BLaER1 (cell line): Measurements from ENCODE around the gene TMEM151A.

ENCODE experiments used
- H3K27ac ChIP-seq: shearing (Covaris generic); formaldehyde crosslinking; 2 replicates; pipeline ENCODE4 v1.8.1; 2022
- H3K27me3 ChIP-seq: shearing (Covaris generic); formaldehyde crosslinking; 2 replicates; pipeline ENCODE4 v1.8.1; 2022
- H3K36me3 ChIP-seq: shearing (Covaris generic); formaldehyde crosslinking; 2 replicates; pipeline ENCODE4 v1.8.1; 2022
- H3K4me1 ChIP-seq: shearing (Covaris generic); formaldehyde crosslinking; 2 replicates; pipeline ENCODE4 v1.8.1; 2022
- H3K4me2 ChIP-seq: shearing (Covaris generic); formaldehyde crosslinking; 2 replicates; pipeline ENCODE4 v1.8.1; 2022
- H3K4me3 ChIP-seq: shearing (Covaris generic); formaldehyde crosslinking; 2 replicates; pipeline ENCODE4 v1.8.1; 2022
- H3K9ac ChIP-seq: shearing (Covaris generic); formaldehyde crosslinking; 2 replicates; pipeline ENCODE4 v1.8.1; 2022
- H3K9me3 ChIP-seq: shearing (Covaris generic); formaldehyde crosslinking; 2 replicates; pipeline ENCODE4 v1.8.1; 2022
- H4K20me1 ChIP-seq: shearing (Covaris generic); formaldehyde crosslinking; 2 replicates; pipeline ENCODE4 v1.8.1; 2022
- Cebpa-rat ChIP-seq: shearing (Covaris generic); IDR thresholded peaks from 2 replicates; pipeline ENCODE4 v1.8.1; 2022

TMEM151A gene

DNA sequence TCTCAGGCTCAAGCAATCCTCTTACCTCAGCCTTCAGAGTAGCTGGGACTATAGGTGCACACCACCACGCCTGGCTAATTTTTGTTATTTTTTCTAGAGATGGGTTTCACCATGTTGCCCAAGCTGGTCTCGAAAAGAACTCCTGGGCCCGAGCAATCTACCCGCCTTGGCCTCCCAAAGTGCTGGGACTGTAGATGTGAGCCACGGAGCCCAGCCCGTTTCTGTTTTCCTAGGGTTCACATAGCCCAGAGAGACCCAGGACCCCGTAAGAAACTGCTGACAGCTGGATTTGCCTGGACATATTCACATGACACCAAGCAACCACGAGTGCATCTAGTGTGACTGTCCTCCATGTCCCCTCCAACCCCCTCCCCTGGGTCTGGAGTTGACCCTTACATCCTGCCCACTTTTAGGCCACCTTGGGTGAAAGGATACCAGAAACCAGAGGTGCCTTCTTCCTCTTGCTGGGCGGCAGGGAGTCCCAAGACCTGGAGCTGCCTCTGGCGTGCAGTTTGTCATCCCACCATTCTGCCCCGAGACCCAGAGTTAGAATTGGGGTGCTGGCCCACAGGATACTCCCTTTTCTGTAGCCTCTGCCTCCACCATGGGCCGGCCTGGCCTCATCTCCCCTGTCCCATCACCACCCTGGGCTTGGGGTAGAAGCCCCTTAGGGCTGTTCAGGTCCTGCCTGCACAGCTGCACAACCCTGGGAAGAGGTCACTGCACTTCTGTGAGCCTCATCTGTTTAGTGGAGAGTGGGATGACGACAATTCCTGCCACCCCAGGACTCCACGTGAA is 48.2 kb downstream of the TMEM151A start:
- Histone ChIP-seq H3K4me2 (no peak overlapping the region), H3K27me3 (no peaks in the 10 kb centered on the region), H3K9ac (no peak overlapping the region), H3K4me3 (no peak overlapping the region), H3K27ac (no peak overlapping the region), H3K36me3 (peaks cover 66% of the 10 kb centered on the region), H3K9me3 (no peaks in the 10 kb centered on the region), H3K4me1 (peaks cover 59% of the 10 kb centered on the region), H4K20me1 (peaks cover 19% of the 10 kb centered on the region)
- no peak for TF ChIP-seq Cebpa-rat

DNA sequence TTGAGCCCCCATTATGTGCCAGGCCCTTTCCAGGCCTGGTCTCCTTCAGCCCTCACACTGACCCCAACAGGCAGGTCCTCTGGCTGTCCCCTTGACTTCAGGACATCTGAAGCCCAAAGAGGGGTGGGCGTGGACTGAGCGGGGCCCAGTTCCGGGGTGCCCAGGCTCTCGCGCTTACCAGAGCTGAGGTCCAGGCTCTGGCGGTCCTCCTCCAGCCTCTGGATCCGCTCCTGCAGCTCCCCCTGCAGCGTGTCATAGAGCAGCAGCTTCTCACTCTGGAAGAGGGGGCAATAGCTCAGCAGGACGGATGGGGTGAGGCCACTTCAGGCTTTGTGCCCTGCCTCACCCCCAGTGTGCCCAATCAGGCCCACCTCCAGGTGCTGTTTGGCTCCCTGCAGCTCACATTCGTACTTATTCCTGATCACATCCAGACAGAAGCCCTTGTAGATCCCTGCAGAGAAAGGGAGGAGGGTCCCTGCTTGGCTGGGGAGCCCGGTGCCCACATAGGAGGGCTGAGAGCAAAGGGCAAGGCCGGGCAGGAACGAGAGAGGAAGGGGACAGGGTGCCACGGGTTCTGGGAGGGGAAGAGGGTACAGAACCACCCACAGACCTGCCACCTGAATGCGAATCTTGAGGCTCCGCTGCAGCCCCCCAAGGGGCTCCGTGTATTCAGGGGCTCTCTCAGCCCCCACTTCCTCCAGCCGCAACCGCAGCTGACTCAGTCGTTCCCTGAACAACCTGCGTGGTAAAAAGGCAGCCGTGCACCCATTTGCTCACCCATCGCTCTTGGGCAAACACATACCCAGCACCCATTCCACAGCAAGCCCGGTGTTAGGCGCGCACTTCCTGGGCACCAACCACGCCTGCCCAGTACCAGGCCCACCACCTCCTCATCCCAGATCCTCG is 49.2 kb downstream of the TMEM151A start:
- Histone ChIP-seq H3K4me1 (peaks cover 58% of the 10 kb centered on the region), H3K4me2 (no peak overlapping the region), H3K9me3 (no peaks in the 10 kb centered on the region), H3K9ac (no peak overlapping the region), H3K36me3 (peaks cover 66% of the 10 kb centered on the region), H4K20me1 (peaks cover 19% of the 10 kb centered on the region), H3K27me3 (no peaks in the 10 kb centered on the region), H3K4me3 (no peak overlapping the region), H3K27ac (no peak overlapping the region)
- TF ChIP-seq Cebpa-rat, result no peak

GRCh38 chr11:66341502-66342126 is 49.9 kb downstream of the TMEM151A start:
- H3K9me3 ChIP-seq, result no peaks in the 10 kb centered on the region
- H3K9ac ChIP-seq, result no peak overlapping the region
- no peak overlapping the region for H3K4me3 ChIP-seq
- TF ChIP-seq Cebpa-rat, result no peak
- H3K27ac ChIP-seq, result no peak overlapping the region
- H4K20me1 ChIP-seq, result peaks cover 19% of the 10 kb centered on the region
- peaks cover 66% of the 10 kb centered on the region for H3K36me3 ChIP-seq
- H3K4me1 ChIP-seq, result peaks cover 58% of the 10 kb centered on the region
- H3K27me3 ChIP-seq, result no peaks in the 10 kb centered on the region
- H3K4me2 ChIP-seq, result no peak overlapping the region

DNA sequence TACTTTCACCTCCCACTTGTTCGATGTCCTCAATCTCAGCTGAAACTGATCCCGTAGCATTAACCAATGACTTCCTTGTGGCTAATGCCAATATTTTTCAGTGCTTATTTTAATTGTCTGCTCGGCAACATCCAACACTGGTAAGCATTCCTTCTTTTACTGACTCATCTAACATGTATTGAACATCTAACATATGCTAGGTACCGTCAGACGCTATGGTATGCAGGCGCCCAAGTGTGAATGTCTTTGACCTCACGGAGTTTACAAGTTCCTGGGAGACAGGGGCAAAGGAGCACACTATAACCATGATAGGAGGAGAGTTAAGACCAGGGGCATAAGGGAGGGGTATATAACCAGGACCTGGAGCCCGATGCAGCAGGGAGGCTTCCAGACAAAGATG is 51.5 kb downstream of the TMEM151A start:
- Histone ChIP-seq H4K20me1 (peaks cover 19% of the 10 kb centered on the region), H3K4me2 (peak overlapping the region; percentile 99; the same call in 1 of the 2 replicates), H3K27me3 (no peaks in the 10 kb centered on the region), H3K4me3 (no peak overlapping the region), H3K36me3 (peaks cover 54% of the 10 kb centered on the region), H3K9me3 (no peaks in the 10 kb centered on the region), H3K27ac (no peak overlapping the region), H3K4me1 (peaks cover 50% of the 10 kb centered on the region), H3K9ac (0 out of 2 replicates have a peak overlapping the region, but pooled peaks have one; percentile 4)
- no peak for TF ChIP-seq Cebpa-rat

DNA sequence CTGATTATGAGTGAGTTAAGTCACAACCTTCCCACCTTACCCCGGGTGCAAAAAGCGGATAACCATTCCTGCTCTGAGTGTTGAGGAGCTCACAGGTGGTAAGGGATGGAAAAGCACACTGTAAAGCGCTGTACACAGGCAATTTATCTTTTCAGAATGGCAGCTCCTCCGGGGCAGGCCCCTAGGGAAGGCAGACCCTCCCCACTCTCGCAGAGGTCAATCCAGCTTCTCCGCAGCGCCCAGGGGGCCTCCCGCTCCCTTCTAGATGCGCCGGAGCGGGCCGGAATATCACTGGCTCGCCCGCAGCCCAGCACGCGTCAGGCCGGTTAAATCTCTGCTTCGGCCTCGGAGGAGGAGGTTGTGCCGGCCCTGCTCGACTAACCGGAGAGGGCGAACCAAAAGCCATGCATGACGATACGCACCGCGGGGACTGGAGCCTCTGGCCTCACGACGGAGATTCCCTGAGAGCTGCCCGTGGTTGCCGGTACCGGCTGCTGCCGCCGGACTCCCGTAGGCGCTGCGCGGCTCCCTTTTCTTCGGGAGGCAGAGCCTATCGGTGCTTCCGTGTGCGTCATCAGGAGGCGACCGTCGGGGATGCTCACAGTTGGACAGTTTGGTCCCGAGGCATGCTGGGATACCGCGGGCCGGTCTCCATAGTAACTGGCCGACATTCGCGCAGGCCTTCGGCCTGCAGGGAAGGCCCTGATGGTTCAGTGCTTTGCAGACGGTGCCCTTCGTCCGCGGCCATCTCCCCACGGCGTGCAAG is 53.0 kb downstream of the TMEM151A start, which contains the start of gene BRMS1:
Gene BRMS1, minus strand, starts transcription at position 555 of the 766 bp plus-strand sequence. CDS start 2,870 bp downstream, outside the sequence.
- peak within 1 kb of the TSS; percentile 89 for H3K9ac ChIP-seq
- H3K4me3 ChIP-seq, result peak within 1 kb of the TSS; percentile 90
- H3K36me3 ChIP-seq, result peaks cover 39% of the 10 kb centered on the region
- H3K27ac ChIP-seq, result peak within 1 kb of the TSS; percentile 82
- peaks cover 19% of the 10 kb centered on the region for H4K20me1 ChIP-seq
- no peak for TF ChIP-seq Cebpa-rat
- H3K9me3 ChIP-seq, result no peaks in the 10 kb centered on the region
- H3K4me1 ChIP-seq, result peaks cover 50% of the 10 kb centered on the region
- H3K27me3 ChIP-seq, result no peaks in the 10 kb centered on the region
- peak within 1 kb of the TSS; percentile 99 for H3K4me2 ChIP-seq

- Histone ChIP-seq H3K9me3 (no peaks in the 10 kb centered on the region), H3K27ac (peak overlapping the region; percentile 18; the same call in 1 of the 2 replicates), H3K9ac (peak overlapping the region; percentile 89), H3K27me3 (no peaks in the 10 kb centered on the region), H3K36me3 (peaks cover 34% of the 10 kb centered on the region), H3K4me1 (peaks cover 50% of the 10 kb centered on the region), H3K4me3 (peak overlapping the region; percentile 90), H4K20me1 (peaks cover 19% of the 10 kb centered on the region), H3K4me2 (peak overlapping the region; percentile 99)
- no peak for TF ChIP-seq Cebpa-rat
Measured at GRCh38 chr11:66345316-66345649, 53.6 kb downstream of the TMEM151A start.
